PC-9 (cell line): ENCODE measurements around the gene SNRPD1. TPM values are rescaled to one million over a fixed set of nuclear protein-coding genes. Genes with fewer than 3 reads are reported as not detected.
A peak's percentile ranks its signal among the peaks of the same experiment; 100 is the strongest.

Experiments
- BruUV-seq: library from RNA; stranded (reverse); fragments of 400-500 nt; replicated peaks from 2 replicates; lab custom pipeline; 2021; lab: Mats Ljungman, UMichigan
- CTCF ChIA-PET: fragments of 300-600 bp; sonication (Branson Sonifier 250); formaldehyde crosslinking; loops from one replicate; lab custom pipeline; 2022; ENCODE audit warnings: antibody characterized with exemption; lab: Charles Lee
- POLR2A ChIA-PET: fragments of 300-600 bp; sonication (Branson Sonifier 250); formaldehyde crosslinking; loops from one replicate; lab custom pipeline; 2022; ENCODE audit warnings: antibody characterized with exemption; ENCODE audit not compliant: unreplicated experiment; lab: Charles Lee
- DNase-seq, 2 experiments: peaks; one replicate each; pipeline versions ENCODE4 v3.0.0 to v3.0.0-alpha.2; 2015 to 2022; ENCODE audit warnings: mixed read lengths in 1 of 2
- H2AFZ ChIP-seq: fragments of 200-600 bp; sonication (generic); 2 replicates; pipeline ENCODE4 v1.8.1; 2017; ENCODE audit warnings: antibody characterized with exemption
- H3F3A ChIP-seq: fragments of 200-600 bp; sonication (generic); 2 replicates; pipeline ENCODE4 v1.8.1; 2017; ENCODE audit warnings: antibody characterized with exemption, mild to moderate bottlenecking, low read depth; ENCODE audit not compliant: insufficient read depth
- H3K27ac ChIP-seq: fragments of 200-600 bp; sonication (generic); 2 replicates; pipeline ENCODE4 v1.6.1; 2016; ENCODE audit warnings: mixed run types
- H3K27me3 ChIP-seq: fragments of 200-600 bp; sonication (generic); 2 replicates; pipeline ENCODE4 v1.6.1; 2016; ENCODE audit warnings: low read depth, mixed run types; ENCODE audit not compliant: insufficient read depth
- H3K36me3 ChIP-seq: fragments of 200-600 bp; sonication (generic); 2 replicates; pipeline ENCODE4 v1.6.1; 2016; ENCODE audit warnings: low read depth, mixed run types
- H3K4me1 ChIP-seq: fragments of 200-600 bp; sonication (generic); replicated peaks from 2 replicates; pipeline ENCODE4 v1.6.1; 2016; ENCODE audit warnings: mixed run types; ENCODE audit not compliant: insufficient read depth
- H3K4me2 ChIP-seq: fragments of 200-600 bp; sonication (generic); 2 replicates; pipeline ENCODE4 v1.6.1; 2017; ENCODE audit warnings: mixed run types
- H3K4me3 ChIP-seq: fragments of 200-600 bp; sonication (generic); 2 replicates; pipeline ENCODE4 v1.6.1; 2016; ENCODE audit warnings: mixed run types
- H3K79me2 ChIP-seq: fragments of 200-600 bp; sonication (generic); 2 replicates; pipeline ENCODE4 v1.6.1; 2017; ENCODE audit warnings: low read depth, mixed run types
- H3K9me2 ChIP-seq: fragments of 200-600 bp; sonication (generic); 2 replicates; pipeline ENCODE4 v1.8.1; 2017; ENCODE audit warnings: mild to moderate bottlenecking; ENCODE audit not compliant: insufficient read depth
- H3K9me3 ChIP-seq: fragments of 200-600 bp; sonication (generic); 2 replicates; pipeline ENCODE4 v1.8.1; 2016; ENCODE audit warnings: low read depth; ENCODE audit not compliant: insufficient read depth
- H4K20me1 ChIP-seq: fragments of 200-600 bp; sonication (generic); 2 replicates; pipeline ENCODE4 v1.8.1; 2017; ENCODE audit not compliant: insufficient read depth
- CTCF ChIP-seq: fragments of 200-600 bp; sonication (generic); conservative IDR thresholded peaks from 2 replicates; pipeline ENCODE4 v1.6.1; 2017; ENCODE audit warnings: mixed run types, antibody characterized with exemption, mild to moderate bottlenecking, moderate library complexity
- EZH2 ChIP-seq: fragments of 200-600 bp; sonication (generic); IDR thresholded peaks from 2 replicates; pipeline ENCODE4 v1.8.0; 2017; ENCODE audit warnings: antibody characterized with exemption, low read depth
- intact Hi-C: fragments of 100-400 bp; cut with micrococcal nuclease; formaldehyde crosslinking; loops from one replicate; pipeline ENCODE4 v1.10.0; 2022; ENCODE audit not compliant: unreplicated experiment
- total RNA-seq: library from RNA; stranded (reverse); gene quantifications from 2 replicates; pipeline ENCODE4 v1.2.3, GENCODE V29; 2021

Gene SNRPD1
- total RNA-seq, 1 experiment from 2014 or later: 57.6 TPM

GRCh38 chr18:21600526-21601410 lies 11.3 kb upstream of the SNRPD1 start, which contains the start of gene ESCO1:
ESCO1 (minus strand) TSS chr18:21600704; CDS start chr18:21574843, 25,861 bp downstream.
- H4K20me1 ChIP-seq: 0 out of 2 replicates have a peak, but pooled peaks cover 5% of the 10 kb centered on the region
- intact Hi-C loops: loop anchor here (10.0 kb wide), 1 partner anchor 406 kb away; no protein-coding TSS in a partner anchor
- H3K79me2 ChIP-seq: peaks cover 39% of the 10 kb centered on the region
- peak within 1 kb of the TSS; percentile 99 for H2AFZ ChIP-seq
- H3K36me3 ChIP-seq: no peaks in the 10 kb centered on the region
- peaks cover 8% of the 10 kb centered on the region for H3K4me1 ChIP-seq
- peak within 1 kb of the TSS; percentile 94 for H3K27ac ChIP-seq
- TF ChIP-seq CTCF (peak; percentile 75), EZH2 (no peak)
- no peaks in the 10 kb centered on the region for H3K27me3 ChIP-seq
- H3K9me3 ChIP-seq: no peaks in the 10 kb centered on the region
- DNase-seq: peak; percentile 88 to 92
- H3K9me2 ChIP-seq: no peaks in the 10 kb centered on the region
- peaks cover 18% of the 10 kb centered on the region for H3F3A ChIP-seq
- ChIA-PET CTCF (interaction anchor here (0.5 to 1.4 kb wide), 12 partner anchors 8 to 1043 kb away, joined by 3 to 11 read pairs (median 5); partner anchors contain the start of gene SNRPD1), POLR2A (interaction anchor here (0.6 to 0.7 kb wide), 4 partner anchors 39 to 1067 kb away, joined by 3 to 5 read pairs (median 4); no protein-coding TSS in a partner anchor)
- peak within 1 kb of the TSS; percentile 90 for H3K4me2 ChIP-seq
- TSS peak; percentile 72 for BruUV-seq
- peak within 1 kb of the TSS; percentile 85 for H3K4me3 ChIP-seq

GRCh38 chr18:21602299-21602587 lies 9.9 kb upstream of the SNRPD1 start:
- Histone ChIP-seq H3K79me2 (peaks cover 25% of the 10 kb centered on the region), H3K27ac (no peak overlapping the region), H4K20me1 (0 out of 2 replicates have a peak, but pooled peaks cover 5% of the 10 kb centered on the region), H3K4me2 (no peak overlapping the region), H2AFZ (no peak overlapping the region), H3K36me3 (no peaks in the 10 kb centered on the region), H3K27me3 (no peaks in the 10 kb centered on the region), H3K4me3 (no peak overlapping the region), H3K9me2 (no peaks in the 10 kb centered on the region), H3K9me3 (no peaks in the 10 kb centered on the region), H3F3A (peaks cover 18% of the 10 kb centered on the region), H3K4me1 (peaks cover 8% of the 10 kb centered on the region)
- no peak for TF ChIP-seq CTCF
- DNase-seq: no peak
- ChIA-PET CTCF (interaction anchor here (0.6 to 0.7 kb wide), 2 partner anchors 10 to 1072 kb away, joined by 5 to 10 read pairs; partner anchors contain the start of gene SNRPD1), POLR2A (no interaction called here)
- intact Hi-C loops: loop anchor here (10.0 kb wide), 1 partner anchor 407 kb away; no protein-coding TSS in a partner anchor
- no TSS peak for BruUV-seq

- Histone ChIP-seq H3K9me2 (no peaks in the 10 kb centered on the region), H3K4me1 (no peaks in the 10 kb centered on the region), H3K36me3 (no peaks in the 10 kb centered on the region), H3K4me2 (no peak overlapping the region), H3K9me3 (no peaks in the 10 kb centered on the region), H3K4me3 (no peak overlapping the region), H3K79me2 (peaks cover 2% of the 10 kb centered on the region; the same call in 1 of the 2 replicates), H3K27ac (no peak overlapping the region), H4K20me1 (no peaks in the 10 kb centered on the region), H3F3A (peaks cover 12% of the 10 kb centered on the region), H3K27me3 (no peaks in the 10 kb centered on the region), H2AFZ (no peak overlapping the region)
- POLR2A ChIA-PET: no interaction called here
- BruUV-seq: no TSS peak
- CTCF ChIA-PET: no interaction called here
- no peak for TF ChIP-seq EZH2
- no peak for TF ChIP-seq CTCF
- intact Hi-C loops: loop anchor here (10.0 kb wide), 1 partner anchor 410 kb away; no protein-coding TSS in a partner anchor
- DNase-seq: no peak
These were observed 7.4 kb upstream of the SNRPD1 start for GRCh38 chr18:21604671-21605070.
